ENCODE measurements around the gene GLRA1.

- TF ChIP-seq CTCF (IDR thresholded peaks at IDR 0.05 in 8 of 11, conservative IDR thresholded peaks at IDR 0.05 in 3 of 11) (no peak), POLR2AphosphoS5 (IDR thresholded peaks at IDR 0.05) (no peak), POLR2A (IDR thresholded peaks at IDR 0.05) (no peak)
Measured at GRCh38 chr5:151793358-151793757, 131.3 kb downstream of the GLRA1 start.
